SKM-1 treated with dmso at 0.1 percent for 144 hours (cell line): ENCODE measurements around the gene ZNHIT2.
"Not testable (repeated sequence)": the region's sequence is repeated elsewhere in the genome, so short reads cannot be mapped to it uniquely, and the experiment has no call there.

Source experiments
- DNase-seq: peaks from one replicate; lab custom pipeline; 2025; ENCODE audit not compliant: unreplicated experiment; lab: John Stamatoyannopoulos, UW

The ZNHIT2 gene

DNA sequence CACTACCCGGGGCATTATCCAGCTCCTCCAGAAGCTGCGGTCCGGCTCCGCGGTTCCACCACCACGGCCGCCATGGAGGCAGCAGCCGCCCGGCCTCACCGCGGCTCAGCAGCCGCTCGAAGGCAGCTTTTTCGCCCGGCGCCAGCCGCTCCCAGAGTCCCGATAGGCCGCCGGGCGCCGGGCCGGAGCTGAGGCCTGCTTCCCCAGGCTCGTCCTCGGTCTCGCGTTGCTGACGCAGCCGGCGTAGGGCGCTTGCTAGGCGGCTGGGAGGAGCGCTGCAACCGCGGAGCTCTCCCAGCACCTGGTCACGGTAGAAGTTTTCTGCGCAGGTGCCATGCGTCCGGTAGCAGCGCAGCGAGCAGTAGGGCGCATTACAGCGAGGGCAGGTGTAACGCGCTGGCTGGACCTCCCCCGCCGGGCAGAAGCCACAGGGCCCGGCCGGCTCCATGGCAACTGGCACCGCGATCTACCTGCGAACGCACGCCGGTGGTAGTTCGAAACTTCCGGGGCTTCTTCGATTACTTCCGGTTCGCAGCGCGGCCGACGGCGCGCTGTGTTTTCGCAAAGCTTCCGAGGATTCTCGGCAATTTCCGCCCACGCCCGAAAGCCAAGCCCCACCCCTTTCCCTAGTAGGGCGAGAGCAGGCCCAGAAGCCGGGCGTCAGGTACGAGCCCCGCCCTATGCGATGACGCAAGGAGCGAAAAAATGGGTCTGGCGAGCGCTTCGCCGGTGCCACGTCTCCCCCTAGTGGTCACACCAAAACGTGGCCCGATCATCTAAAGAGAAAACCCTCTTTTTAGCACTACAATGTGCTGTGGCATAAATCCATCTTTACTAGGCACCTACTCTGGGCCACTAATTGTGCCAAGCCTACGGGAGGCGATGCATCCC is at the start of gene ZNHIT2:
TSS of gene ZNHIT2 (minus strand) at position 496 of the 891 bp plus-strand sequence. CDS start at position 448, 48 bp downstream.
- peak; percentile 97 for DNase-seq

DNA sequence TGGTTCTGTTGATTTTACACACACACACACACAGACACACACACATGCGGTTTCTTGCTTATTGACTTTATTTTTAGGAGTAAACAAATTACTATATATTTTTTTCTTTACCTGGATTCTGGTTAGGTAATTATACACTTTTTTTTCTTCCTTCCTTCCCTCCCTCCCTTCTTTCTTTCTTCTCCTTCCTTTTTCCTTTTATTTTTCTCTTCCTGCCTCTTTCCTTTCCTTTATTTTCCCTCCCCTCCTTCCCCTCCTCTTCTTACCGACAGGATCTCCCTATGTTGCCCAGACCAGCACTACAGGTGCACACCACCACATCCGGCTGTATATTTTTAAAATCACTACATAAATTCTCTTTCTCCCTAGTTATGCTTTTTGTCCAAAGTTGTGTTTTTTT is 49.4 kb upstream of the ZNHIT2 start:
- no peak for DNase-seq

DNA sequence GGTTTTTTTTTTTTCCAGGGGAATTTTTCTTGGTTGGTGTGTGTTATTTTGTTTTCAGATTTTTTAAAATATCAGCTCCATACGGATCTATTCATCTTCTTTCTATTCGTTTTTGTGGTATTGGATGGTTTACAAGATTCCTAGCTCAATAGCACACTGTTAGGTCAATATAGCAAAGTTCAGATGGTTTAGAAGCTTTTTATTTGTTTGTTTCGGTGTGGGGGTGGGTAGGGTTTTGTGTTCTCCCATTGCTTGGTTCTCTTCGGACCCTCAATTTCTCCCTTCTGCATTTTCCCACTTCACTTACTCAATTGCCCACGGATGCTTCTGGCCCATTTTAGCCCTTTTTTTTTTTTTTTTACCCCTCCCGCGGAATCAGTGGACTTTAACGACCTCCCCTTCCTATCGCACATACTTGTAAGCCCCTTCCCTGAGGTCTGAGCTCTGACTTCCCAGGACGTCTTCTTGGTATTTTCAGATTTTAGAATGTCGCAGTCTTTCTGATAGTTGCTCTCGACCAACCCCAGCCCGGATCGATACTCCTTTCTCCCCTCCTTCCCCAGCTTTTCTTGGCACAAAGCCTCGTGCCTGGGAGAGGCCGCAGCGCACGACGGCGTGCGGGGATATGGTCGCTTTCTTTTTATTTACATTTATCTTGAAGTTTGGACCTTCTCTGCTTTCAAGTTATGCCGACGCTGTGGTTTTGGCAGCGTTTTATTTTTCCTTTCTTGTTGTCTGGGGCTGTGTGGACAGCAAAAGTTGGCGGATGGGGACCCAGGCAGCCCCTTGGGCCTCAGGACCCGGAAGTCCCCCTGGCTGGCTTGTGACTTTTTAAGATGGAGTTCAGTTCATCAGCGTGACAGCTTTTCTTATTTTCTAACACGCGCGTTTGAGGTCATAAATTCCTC is 48.2 kb upstream of the ZNHIT2 start:
- DNase-seq = no peak

DNA sequence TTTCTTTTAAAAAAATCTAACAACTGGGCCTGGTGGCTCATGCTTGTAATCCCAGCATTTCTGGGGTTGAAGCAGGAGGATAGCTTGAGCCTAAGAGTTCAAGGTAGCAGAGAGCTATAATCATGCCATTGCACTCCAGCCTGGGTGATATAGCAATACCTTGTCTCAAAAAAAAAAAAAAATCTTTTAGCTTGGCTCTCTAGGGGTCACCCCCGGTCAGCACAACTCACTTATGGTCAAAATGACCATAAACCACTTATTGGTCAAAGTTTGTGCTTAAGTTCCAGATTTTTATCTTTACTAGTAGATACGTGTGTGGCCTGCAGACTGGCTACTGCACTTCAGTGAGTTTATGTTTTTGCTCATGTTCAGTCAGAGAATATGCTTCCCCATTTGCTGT is 46.2 kb upstream of the ZNHIT2 start:
- DNase-seq = no peak

DNA sequence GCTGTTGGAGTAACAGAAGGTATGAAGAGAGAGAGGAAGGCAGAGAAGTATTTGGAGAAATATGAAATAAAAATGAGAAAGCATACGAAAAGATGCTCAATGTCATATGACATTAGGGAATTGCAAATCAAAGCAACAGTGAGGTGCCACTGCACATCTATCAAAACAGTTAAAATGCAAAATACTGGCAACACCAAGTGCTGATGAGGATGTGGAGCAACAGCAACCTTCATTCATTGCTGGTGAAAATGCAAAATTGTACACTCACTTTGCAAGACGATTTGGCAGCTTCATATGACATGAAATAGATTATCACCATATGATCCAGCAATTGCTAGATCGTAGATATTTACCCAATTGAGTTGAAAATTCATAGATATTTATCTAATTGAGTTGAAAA is 43.1 kb upstream of the ZNHIT2 start:
- DNase-seq = no peak

DNA sequence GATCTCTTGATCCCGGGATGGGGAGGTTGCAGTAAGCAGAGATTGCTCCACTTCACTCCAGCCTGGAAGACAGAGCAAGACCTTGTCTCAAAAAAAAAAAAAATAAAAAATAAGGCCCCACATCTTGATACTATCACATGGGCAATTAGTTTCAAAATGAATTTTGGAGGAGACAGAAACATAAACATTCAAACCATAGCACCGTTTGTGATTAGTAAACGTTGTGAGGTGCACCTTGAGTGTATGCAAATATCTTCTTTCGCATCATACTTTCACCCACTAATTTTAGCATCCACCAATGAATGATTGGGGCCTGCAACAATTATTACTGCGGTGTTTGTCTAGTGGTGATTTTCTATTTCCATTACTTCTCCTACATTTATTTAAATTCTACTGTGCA is 41.5 kb upstream of the ZNHIT2 start:
- no peak for DNase-seq

DNA sequence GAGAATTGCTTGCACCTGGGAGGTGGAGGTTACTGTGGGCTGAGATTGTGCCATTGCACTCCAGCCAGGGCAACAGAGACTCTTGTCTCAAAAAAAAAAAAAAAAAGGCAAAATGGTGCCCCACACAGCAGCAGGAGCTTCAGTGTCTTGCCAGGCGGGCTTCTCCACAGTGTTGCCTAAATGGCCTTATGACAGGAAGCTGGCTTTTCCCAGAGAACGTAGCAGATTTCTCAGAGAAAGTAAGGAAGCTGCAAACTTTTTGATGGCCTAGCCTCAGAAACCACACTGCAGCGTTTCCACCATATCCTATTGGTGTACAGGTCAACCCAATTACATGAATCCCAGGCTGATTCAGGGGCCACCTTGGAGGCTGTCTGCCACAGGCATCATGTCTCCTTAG is 39.8 kb upstream of the ZNHIT2 start:
- no peak for DNase-seq

DNA sequence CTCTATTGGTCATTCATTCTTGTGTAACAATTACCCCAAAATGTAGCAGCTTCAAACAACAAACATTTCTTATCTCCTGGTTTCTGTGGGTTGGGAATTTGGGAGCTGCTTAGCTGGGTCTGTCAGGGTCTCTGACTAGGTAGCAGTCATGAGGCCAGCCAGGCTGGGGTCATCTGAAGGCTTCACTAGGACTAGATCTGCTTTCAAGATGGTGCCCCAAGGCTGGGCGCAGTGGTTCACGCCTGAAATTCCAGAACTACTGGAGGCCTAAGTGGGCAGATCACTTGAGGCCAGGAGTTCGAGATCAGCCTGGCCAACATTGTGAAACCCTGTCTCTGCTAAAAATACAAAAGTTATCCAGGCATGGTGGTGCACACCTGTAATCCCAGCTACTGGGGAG is 39.4 kb upstream of the ZNHIT2 start:
- DNase-seq = no peak

DNA sequence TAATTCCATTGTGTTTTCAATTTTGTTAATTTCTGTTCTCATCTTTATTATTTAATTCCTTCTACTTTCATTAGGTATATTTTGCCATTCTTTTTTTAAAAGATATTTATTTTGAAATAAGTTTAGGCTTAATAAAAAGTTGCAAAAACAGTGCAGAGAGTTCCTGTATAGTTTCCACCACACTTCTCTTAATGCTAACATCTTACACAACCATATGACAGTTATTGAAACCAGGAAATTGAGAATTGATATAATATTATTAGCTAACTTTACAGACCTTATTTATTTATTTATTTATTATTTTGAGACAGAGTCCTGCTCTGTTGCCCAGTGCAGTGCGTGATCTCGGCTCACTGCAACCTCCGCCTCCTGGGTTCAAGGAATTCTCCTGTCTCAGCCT is 38.8 kb upstream of the ZNHIT2 start:
- no peak for DNase-seq

DNA sequence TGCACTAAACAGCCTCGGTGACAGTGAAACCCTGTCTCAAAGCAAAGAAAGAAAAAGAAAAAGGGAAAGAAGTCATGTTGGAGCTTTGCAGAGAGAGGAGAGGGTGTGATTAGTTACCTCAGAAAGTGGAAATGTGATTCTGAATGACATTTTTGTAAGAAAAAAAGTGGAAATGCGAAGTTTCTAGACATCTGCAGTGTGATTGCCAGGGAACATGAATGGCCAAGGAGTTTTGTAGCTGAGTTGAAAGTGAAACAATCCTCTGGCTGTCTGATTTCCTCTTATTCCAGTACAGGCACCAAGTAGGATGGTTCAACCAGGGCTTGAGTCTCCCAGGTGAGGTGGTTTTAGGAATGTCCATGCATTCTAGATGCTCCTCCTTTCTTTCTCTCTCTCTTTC is 34.6 kb upstream of the ZNHIT2 start:
- no peak for DNase-seq

DNA sequence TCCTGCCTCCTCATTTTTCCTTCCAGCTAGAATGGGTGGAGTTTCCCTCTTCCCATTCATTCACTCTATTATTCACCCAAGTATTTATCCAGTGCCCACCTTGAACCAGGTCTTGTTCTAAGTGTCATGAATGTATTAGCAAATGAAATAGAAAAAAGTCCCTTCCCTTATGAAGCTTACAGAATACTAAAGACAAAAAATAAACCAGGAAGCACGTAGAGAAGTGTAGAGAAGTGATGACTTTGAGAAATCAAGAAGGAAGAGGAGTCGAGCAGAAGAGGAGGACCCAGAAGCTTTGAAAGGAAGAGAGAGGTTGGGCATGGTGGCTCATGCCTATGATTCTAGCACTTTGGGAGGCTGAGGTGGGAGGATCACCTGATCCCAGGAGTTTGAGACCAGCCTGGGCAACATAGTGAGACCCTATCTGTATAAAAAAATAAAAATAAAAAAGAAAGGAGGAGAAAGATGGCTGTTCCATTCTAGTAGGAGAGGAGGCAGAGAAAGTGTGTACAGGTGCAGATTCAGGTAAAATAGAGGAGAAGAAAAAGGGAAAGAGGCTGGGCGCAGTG is 33.9 kb upstream of the ZNHIT2 start:
- DNase-seq = no peak

DNA sequence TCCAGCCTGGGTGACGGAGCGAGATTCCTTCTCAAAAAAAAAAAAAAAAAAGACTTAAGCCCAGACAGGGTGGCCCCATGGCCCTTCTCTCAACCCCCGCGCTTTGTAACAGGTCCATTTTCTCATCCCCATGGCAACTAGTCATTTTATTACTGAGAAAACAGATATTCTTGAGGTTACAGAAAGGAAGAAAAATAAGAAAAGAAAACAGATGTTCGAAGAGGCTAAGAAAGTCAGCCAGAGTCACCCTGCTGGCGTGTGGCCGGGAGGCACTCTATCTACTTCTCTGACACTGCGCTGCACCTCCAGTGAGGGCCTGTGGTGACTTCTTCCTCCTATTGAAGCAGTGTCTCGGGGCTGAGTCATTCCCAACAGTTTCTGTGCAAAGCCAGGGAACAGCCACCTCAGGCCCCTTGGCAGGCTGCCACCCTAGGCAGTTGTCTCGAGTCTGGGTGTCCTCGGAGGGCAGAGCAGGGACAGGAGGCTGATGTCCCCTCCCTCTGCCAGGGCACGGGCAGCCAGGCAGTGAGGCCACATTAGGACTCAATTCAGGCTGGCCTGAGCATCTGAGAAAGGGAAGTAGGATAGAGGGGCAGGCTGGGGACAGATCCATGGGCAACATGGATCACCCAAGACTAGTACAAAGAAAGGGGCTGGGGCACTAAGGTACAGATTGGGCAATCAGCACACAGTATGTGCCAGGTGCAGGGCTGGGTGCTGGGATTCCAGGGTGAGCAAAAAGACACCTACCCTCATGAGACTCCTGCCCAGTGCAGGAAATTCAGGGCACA is 33.2 kb upstream of the ZNHIT2 start:
- peak; percentile 87 for DNase-seq

DNA sequence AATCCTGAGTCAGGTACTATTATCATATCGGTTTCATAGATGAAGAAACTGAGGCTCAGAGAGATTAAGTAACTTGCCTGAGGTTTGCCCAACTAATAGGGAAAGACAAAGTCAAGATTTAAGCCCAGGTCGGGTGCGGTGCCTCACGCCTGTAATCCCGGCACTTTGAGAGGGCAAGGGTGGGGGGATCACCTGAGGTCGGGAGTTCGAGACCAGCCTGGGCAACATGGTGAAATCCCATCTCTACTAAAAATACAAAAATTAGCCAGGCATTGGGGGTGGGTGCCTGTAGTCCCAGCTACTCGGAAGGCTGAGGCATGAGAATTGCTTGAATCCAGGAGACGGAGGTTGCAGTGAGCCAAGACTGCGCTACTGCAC is 32.6 kb upstream of the ZNHIT2 start:
- DNase-seq = not testable (repeated sequence)

DNA sequence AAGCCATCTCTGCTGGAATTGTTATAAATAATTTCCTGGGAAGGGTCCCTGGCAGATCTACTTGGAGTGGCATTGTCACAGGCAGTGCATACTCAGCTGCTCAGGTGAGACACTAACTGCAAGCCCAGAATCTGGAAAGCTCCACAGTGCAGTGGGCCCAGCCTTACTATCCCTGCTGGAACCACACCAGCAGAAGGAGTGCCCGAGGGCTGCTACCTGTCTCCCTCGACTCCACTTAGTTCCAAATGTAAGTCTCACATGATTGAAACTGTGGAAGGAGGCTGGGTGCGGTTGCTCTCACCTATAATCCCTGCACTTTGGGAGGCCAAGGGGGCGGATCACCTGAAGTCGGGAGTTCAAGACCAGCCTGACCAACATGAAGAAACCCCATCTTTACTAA is 31.2 kb upstream of the ZNHIT2 start:
- no peak for DNase-seq

DNA sequence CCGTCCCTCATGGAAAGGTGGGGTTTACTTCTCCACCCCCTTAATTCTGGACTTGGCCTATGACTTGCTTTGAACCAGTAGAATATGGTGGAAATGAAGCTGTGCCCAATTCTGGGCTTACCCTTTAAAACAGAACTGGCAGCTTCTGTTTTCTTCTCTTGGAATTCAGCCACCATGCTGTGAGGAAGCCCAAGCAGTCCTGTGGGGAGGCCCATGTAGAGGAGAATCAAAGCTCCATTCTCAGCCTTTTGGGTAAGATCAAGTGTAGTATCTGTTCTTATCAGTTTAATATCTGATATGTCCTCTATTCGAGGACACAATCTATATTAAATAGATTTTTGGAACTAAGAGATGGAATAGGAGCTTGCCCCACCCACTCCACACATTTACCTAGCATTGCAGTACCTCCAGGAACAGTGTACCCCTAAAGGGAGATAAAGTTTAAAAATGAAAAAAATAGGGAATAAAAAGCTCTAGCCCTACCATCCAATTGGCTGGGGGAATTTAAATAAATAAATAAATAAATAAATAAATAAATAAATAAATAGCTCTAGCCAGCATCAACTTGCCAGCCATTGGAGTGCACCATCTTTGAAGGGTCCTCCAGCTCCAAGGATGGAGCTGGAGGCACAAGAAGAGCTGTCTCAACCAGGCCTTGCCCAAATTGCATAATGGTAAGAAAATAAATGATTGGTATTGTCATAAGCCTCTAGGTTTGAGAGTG is 30.0 kb upstream of the ZNHIT2 start:
- no peak for DNase-seq

DNA sequence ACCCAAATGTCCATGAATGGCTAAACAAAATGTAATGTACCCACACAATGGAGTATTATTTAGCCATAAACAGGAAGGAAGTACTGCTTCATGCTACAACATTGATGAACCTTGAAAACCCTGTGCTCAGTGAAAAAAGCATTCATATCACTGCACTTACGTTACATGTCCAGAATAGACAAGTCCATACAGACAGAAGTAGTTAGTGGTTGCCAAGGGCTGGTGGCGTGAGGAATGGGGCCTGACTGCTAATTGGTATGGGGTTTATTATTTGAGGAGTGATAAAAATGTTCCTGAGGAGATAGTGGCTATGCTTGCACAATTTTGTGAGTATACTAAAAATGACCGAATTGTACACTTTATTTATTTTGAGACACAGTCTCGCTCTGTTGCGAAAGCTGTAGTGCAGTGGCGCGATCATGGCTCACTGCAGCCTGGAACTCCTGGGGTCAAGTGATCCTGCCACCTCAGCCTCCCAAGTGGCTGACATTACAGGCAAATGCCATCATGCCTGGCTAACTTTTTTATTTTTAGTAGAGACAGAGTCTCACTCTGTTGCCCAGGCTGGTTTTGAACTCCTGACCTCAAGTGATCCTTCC is 24.5 kb upstream of the ZNHIT2 start:
- no peak for DNase-seq

DNA sequence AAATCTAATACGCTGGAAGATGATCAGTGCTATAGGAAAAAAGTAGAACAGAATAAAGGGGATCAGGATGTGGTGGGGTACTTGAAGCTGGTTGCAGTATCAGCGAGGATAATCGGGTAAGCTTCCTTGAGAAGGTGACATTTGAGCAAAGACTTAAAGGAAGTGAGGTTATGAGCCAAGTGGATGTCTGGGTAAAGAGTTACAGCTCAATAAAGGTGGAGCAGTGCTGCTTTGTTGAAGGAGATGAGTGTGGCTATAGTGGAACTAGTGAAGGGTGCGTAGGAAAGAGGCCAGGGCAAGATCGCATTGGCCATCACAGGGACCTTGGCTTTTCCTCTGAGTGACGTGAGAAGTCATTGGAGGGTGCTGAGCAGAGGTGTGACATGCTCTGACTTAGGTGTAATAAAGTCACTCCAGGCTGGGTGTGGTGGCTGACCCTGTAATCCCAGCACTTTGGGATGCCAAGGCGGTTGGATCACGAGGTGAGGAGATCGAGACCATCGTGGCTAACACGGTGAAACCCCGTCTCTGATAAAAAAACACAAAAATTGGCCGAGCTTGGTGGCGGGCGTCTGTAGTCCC is 19.1 kb upstream of the ZNHIT2 start:
- no peak for DNase-seq

DNA sequence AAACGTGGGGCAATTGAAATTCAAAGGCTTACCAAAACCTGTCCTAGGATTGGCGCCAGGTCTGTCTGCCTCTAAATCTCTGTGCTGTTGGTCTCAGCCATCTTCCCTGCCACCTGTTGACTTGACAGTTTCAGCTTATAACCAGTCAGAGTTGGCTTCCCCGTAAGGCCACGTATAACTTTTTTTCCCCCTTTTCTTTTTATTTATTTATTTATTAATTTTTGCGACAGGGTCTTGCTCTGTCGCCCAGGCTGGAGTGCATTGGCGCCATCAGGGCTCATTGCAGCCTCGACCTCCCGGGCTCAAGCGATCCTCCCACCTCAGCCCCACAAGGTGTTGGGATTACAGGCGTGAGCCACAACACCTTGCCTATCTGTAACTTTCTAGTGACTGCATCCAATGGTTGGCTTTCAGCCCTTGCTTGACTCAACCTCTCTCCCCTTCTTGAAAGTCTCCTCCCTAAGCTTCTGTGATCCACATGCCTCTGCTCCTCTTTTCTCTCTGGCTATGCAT is 18.2 kb upstream of the ZNHIT2 start:
- no peak for DNase-seq

DNA sequence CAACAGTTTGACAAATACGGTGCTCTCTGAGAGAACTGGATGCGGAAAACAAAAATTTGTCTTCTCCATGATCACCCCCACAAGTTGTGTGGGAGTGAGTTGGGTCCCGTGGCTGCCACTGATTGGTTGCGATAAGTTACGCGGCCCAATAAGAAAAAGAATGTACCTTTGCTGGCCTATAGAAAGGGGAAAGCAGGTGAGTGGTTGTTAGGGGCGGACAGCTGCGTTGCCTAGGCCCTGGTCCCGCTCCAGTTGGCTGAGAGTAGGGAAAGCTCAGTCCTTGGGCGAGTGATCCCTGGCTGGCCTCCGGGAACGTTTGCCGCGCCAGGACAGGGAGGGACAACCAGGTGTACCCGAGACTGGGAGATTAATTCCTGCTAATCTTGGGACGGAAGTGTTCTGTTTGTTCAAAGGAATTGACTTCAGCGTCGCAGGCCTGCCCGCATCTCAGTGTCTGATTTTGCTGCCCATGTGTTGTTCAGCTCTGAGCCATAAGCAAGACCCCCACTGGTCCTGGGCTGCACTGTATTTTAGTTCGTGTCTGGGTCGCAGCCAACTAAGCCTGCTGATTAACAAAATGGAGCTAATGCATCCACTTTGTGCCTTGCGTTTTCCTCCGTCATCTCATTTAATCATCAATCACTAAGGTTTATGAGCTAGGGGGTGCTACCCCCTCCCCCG is 17.6 kb upstream of the ZNHIT2 start:
- DNase-seq = peak; percentile 96
